Ramos (cell line): ENCODE results near the gene PCDH9.

Experiments used
- in situ Hi-C: fragments of 300-500 bp; cut with MboI; formaldehyde crosslinking; loops from one replicate; pipeline ENCODE4 v1.14.3; 2022; ENCODE audit warnings: low sequenced_read_pairs; ENCODE audit not compliant: unreplicated experiment

Gene PCDH9

DNA sequence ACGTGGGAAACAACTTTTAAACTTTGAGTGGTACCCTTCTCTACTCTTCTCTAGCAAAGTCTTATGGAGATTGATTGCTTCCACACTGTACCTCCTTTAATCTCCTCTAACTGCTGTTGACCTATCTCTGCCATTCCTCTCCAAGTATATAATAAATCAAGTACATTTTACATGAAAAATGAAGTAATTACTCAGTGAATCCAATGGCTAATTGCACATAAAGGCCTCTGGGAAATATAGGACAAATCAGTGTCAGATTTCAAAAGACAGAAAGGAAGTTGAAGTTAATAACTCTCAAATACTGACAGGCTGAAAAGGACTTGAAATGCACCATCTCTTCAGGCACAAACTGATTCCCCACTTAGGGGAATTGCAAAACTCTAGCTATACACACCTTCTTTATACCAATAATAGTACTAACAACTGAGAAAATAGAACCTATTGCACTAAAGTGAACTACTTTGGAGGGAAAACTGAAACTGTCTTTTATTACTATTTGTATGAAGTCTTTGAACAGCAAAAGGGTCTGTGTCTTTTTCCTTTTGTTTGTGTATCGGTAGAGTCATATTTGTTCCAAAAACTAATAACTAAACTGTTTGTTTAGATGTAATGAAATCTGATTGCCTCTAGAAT lies 701.1 kb downstream of the PCDH9 start:
- in situ Hi-C loops: no loop called here

DNA sequence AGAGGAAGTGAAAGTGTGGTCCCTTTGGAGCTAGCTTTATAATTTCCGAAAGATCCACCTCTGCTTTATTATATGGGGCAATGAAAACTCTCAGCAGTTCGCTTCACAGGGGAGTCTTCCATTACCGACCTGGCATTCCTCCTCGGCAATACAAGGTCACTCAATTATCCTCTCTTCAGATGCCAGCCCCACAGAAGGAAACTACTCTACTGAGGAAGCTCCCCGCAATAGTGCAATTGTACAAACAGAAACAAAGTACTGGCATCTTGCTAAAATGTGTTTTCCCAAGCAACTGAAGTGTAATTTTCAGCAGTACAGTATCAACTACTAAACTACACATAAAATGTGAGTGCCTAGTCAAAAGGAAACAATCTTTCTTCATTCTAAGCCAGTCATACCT lies 702.0 kb downstream of the PCDH9 start:
- in situ Hi-C loops: no loop called here

DNA sequence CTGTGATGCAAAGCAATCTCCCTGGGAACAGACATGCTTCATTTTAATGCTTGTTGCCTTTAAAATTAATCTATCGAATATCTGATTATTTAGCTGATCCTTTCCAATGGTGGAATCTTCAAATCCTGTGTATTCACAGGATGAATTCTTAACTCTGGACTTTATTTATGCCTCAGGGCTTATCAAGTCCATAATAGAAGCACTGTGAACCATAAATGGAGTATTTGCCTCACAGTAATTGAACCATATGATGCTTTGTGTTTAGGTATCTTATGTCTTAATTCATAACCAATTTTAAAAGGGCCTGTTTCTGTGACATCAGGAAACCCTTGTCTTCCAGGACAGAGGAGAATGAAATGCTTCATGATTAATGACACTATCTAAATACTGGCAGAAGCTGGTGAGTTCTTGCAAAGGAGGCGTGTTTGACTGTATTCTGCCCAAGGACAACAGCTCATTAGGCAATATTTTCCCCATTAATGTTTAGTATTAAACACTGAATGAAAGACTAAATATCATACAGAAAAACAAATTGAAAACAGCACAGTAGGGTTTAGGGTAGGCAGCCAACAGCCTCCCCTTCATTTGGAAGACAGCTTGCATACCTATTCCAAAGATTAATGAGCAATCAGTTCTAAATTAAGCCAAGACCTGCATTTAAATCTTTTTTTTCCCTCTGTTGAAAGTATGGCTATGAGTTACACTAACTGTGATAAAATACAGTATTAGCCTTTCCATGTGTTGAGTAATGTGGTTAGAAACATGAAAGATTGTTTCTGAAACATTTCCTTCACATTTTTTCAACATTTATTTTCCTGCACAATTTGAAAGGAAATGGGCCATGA lies 709.4 kb downstream of the PCDH9 start:
- in situ Hi-C loops: no loop called here

DNA sequence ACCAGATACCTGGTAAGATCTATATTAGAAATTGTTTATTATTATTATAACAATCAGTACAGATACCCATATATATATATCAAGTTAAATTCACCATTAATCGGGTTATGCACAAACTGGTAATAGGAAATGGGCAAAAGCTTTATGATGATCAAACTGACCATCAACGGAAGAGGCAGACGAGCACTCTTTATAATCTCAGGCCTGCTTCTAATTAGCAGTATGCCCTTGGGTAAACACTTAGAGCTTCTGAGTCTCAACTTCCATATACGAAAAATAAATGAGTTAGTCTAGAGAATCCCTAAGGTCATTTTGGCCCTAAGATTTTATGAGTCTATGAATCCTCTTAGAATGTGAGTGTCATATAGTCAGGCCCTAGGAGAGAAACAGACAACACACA lies 710.9 kb downstream of the PCDH9 start:
- in situ Hi-C loops: no loop called here

DNA sequence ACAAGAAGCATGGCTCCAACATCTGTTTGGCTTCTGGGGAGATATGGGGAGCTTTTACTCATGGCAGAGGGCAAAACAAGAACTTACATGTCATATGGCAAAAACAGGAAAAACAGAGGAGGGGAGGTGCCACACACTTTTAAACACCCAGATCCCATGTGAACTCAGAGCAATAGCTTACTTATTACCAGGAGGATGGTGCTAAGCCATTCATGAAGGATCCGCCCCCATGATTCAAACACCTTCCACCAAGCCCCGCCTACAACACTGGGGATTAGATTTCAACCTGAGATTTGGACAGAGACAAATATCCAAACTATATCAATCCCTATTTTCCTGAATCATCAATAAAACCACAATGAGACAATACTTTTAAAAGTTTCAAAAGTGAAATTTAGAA lies 712.1 kb downstream of the PCDH9 start:
- in situ Hi-C loops: no loop called here

DNA sequence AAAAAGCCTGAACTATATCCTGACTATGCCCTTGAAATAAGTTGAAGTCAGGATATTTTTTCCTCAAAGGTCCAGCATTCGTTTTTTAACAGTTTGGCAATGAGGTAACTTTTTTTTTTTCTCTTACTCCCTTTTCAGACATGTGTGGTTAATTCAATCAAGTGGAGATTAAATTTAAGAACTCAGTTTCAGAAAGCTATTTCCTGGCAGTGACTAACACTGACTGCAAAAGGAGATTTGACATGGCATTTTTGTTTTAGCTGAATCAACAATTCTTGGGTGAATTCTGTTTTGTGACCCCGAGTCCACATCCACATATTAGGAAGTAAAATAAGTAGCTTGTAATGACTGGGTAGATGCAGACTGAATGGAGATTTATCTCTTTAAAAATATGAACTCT lies 716.4 kb downstream of the PCDH9 start:
- in situ Hi-C loops: no loop called here

DNA sequence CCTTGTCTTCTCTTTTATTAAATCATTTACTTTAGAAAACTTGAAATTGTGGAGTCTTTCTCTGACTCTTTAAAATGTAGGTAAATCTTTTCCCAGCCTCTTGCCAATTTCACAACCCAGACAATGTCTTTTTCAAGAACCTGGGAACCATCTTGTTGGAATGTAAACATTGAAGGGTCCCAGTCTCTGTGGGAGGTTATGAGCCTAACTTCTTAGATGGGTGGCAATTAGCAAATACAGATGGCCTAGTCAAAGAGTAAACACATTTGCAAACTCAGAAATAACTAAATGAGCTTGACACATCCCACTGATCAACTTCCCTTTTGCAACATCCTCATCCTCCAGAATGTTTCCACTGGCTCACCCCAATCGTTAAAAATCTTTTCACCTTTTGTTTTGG lies 721.0 kb downstream of the PCDH9 start:
- in situ Hi-C loops: no loop called here

DNA sequence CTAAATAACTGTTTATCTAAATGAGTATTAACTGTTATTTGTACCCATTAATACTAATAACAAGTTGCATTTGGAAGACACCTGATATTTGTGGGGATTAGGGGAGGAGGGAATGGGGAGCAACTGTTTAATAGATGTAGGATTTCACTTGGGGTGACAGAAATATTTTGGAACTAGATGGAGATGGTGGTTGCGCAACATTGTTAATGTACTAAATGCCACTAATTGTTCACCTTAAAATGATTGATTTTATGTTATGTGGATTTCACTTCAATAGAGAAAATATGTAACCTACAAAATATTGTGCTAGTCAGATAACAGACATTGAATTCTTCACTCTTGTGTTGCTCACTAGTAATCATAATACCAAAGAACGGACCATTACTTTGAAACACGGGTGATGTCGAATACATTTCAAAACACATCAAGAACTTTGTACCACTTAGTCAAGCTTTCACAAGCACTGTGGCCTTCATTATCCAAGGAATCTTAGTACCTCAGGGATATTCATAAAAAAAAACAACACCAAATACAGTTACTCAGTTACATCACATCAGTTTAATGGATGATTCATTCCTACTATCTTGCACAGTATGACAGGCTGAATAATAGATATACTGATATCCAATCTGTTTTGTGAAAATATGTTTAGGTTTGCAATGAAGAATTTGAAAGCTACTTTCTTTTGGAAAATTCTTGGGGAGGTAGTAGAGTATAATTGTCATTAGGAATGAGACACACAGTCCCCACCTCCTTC lies 721.8 kb downstream of the PCDH9 start:
- in situ Hi-C loops: no loop called here

DNA sequence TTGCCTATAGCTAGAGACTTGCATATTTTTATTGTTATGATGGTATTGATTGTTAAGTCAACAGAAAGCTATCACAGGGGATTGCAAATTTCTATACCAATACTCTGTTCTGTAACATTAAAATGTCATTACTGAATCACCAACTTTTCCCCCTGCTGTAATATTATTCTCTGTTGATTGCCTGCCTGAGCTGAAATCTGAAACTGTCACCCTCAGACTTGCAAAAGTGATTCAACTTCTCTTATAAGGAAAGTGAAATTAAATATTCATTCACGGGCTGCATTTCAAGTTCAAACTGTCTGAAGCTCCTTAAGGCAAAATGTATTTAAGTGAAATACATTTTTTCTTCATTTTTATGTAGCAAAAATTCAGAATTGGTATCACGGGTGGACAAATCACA lies 723.2 kb downstream of the PCDH9 start:
- in situ Hi-C loops: no loop called here

DNA sequence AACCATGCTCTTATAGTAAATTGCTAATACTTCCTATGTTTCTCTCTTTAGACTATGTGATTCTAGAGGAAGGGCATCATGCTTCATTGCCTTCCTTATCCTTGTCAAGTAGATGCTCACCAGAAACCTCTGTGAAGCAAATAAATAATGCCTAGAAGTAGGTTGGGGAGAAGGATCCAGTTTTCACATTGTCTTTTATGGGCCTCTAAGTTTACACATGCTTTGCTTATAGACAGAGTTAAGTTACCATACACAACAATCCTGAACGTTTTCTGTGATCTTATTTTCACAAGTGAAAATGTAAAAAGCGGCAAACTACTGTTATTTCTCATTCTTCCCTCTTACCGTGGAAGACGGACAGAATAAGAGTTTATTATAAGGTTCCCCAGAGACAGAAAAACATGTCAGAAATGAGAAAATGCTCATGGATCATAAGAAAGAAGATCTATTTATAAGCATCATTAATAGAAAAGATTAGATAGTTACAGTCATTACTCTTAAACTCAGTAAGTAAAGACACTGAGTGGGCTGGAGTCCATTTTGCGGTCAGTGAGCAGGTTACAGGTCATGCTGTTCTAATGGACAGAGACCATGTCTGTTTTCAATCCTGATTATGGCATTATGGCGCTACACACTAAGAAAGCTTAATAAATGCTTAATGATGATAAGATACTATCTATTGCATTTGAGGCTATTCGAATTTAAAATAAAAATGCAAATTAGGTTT lies 723.9 kb downstream of the PCDH9 start:
- in situ Hi-C loops: no loop called here

DNA sequence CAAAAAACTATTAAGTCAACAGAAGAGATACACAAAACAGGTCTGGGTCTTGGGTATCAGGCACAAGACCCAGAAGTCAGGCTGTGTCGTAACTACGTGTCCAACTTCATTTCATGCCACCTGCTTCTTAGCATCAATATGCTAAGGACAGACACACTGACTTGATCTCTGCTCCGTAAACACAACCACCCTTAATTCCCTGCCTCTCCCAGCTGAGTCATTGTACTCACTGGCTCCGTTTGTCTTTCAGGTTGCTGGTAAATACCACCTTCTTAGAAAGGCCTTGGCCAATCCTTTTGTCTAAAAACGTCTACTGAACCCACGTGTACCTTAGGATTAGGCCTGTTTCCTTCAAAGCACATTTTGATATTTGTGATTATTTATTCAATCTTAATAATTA lies 726.2 kb downstream of the PCDH9 start:
- in situ Hi-C loops: no loop called here

DNA sequence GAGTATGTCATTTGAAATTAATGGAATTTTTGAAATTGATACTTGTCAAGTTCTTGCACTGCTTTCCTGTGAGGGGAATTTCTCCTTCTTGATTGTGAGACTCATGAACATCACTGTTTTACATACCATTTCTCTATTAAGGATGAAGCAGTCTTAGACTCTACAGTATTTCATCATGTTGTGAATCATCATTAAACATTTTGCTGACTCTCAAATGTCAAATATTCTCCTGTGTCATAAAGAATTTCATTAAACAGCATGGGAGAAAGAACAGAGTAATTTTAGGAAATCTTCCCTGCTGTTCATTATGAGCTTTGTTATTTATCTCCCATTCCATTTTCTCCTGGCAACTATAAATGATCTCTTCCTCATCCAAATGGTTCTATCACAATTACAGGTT lies 729.0 kb downstream of the PCDH9 start:
- in situ Hi-C loops: no loop called here

DNA sequence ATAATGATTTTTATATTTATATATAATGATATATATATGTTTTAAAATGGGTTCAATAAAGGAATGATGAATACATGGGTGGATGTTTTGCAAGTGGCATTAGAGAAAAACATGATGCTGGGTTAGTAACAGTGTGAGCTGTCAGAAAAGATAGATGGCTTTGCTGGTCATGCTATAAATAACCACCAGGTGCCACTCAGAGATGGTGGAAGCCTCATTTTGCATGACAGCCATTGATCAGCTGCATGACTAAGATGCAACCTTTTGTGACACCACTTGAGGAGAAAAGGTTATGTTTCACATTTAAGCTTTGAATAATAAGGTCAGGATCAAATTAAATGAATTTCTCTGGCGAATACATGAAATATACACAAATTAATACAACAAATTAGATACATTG lies 737.7 kb downstream of the PCDH9 start:
- in situ Hi-C loops: no loop called here

DNA sequence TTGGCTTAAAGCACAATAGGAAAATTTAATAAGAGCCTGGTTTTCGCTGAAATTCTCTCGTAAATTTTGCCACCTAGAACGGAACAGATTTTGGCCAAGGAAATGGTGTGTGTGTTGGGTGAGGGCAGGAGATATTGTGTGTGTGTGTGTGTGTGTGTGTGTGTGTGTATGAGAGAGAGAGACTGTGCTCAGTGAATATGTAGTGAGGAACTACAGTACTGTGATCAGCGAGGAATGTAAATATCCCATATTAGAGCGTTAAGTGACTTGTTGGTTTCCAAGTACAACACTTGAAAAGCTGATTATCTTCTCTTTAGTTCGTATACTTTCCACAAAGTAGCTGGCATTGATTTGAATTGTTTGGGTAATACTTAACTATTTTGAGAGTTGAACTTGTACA lies 738.9 kb downstream of the PCDH9 start:
- in situ Hi-C loops: no loop called here

DNA sequence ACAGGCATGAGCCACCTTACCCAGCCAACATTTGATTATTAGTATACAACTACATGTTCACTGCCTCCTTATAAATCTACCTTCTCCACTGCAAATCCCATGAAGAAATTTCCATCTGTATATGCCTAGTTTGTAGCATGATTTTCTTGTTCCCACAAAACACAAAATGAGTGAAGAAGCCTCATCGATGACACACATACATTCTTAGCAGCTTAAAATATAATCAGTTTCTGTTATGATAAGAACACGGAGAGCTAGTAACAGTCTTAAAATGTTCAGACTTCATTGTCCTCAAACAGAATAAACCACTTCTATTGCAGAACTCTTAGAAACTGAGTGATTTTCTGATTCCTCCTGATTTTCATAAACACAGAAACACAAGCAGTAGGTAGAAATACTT lies 740.5 kb downstream of the PCDH9 start:
- in situ Hi-C loops: no loop called here

DNA sequence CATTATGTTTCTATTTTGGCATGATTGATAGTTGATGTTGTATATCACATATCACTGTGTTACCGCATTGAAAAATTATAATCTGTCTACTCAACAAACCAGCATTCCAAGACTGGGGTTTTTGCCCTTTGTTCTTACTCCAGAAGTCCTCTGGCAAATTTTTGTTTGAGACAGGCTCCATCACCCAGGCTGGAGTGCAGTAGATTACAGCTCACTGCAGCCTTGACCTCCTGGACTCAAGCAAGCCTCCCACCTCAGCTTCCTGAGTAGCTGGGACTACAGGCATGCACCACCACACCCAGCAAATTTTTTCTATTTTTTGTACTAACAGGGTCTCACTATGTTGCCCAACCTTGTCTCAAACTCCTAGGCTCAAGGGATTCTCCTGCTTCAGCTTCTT lies 741.0 kb downstream of the PCDH9 start:
- in situ Hi-C loops: no loop called here

DNA sequence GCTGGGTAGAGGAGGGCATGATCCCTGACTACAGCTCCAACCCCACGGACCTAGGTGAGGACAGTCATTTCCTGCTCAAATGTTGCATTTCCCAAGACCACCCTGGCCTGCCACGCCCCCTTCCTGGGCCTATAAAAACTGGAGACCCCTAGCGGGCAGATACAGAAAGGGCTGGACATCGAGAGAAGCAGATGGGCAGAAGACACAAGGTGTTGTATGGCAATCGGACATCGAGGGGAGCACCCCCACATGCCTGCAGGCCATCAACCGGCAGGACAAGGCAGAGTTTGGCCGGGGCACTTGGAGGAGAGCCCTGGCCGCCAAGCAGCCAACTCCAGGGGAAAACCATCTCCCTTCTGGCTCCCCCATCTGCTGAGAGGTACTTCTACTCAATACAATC lies 746.4 kb downstream of the PCDH9 start:
- in situ Hi-C loops: no loop called here

DNA sequence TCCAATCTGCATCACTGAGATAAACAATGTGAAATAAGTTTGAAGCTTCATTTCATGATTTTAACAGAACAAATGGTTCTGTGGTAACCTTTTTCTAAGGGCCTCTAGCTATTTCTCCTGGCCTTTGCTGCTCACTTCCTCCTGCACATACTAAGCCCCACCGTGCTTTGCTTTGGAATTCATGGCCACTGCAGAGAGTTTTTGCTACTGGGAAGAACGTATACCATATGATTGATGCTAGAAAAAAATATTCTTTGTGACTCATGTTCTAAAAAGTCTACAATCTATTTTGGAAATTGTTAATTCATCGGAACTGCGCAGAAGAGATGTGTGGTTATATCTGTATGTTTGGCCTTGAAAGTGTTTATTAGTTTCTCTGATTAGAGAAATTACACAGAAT lies 747.3 kb downstream of the PCDH9 start:
- in situ Hi-C loops: no loop called here

DNA sequence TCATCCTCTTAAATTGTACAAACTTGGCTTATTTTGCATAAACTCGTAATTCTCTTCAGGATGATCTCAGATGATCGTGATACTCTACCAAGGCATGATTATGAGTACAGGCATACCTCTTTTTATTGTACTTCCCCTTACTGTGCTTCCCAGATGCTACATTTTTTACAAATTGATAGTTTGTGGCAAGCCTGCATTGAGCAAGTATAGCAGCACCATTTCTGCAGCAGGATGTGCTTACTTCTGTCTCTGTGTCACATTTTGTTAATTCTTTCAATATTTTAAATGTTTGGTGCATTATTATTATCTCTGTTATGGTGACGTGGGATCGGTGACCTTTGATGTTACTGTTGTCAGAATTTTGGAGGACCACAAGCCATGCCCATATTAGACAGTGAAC lies 752.3 kb downstream of the PCDH9 start:
- in situ Hi-C loops: no loop called here

DNA sequence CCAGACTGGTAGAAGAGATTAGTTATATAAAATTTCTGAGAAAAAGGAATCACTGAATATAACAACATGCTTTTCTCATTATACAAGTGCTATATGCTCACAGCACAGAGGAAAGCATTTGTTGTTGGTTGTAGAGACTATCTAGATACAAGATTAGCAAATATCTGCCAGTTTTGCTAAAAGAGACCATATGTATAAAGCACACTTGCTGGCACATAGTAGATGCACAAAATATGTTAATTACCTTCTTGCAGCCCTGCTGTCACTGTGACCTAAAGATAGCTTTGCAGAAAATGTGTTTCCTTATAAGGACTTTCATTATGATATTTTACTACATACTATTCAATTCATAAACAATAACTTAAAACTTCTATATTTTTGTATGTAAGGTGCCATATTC lies 755.1 kb downstream of the PCDH9 start:
- in situ Hi-C loops: no loop called here

DNA sequence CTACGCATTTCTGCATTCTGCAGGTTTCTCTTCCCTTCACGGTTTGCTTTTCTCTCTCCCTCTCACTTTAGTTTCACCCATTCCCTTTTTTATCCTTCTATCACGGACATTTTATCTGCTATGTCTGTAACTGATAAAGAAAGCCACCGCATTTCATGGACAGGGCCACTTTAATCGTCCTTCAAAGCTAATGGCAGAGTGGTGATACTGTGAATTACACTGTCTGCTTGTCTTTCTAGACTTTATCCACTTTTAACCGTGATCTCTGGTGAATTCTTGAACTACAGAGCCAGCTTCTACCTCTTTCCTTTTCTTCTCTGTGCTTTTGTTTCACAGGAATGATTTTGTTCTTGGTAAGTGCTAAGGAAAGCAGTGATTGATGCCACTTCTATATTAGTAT lies 760.4 kb downstream of the PCDH9 start:
- in situ Hi-C loops: no loop called here
